ENCODE data around the gene SLIT3. TPM values are rescaled to one million over a fixed set of nuclear protein-coding genes. Genes with fewer than 3 reads are reported as not detected.

SLIT3 gene
- total RNA-seq, 2 experiments from 2014 or later = not detected

DNA sequence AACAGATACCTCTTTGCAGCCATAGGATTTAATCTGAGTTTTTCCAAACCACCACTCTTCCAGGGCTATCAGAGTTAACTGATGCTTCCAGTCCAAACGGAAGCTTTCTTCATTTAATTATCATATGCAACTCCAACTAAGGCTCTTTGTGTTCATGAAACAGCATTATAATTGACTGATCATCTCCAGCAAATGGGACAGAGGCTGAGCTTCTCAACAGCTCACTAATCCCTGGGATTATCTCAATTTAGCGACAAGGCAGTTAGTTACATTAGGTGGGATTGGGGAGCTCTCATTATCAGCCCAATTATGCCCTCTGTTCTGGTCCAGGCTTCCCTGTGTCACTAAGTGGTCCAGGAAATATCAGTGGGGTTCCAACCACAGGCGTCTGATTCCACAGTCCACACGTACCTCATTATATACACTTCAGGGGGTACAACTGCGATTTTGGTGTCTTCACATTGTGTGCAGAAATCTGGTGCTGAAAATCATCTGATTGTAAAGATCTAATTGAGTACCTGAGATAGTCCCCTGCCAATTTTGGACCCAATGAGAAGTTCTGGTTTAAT lies 408.2 kb downstream of the SLIT3 start:
- H3K4me3 ChIP-seq (ENCODE audit: low read length) = no peak overlapping the region
- no peaks in the 10 kb centered on the region for H3K27me3 ChIP-seq (ENCODE audit: control insufficient read depth in 1 of 2, insufficient read depth in 2 of 2, low read length in 2 of 2)
- H3K4me3 Mint-ChIP-seq = no peak overlapping the region
- H3K27ac ChIP-seq (ENCODE audit: low read depth in 1 of 2, low read length in 2 of 2) = no peak overlapping the region
- H3K9me3 Mint-ChIP-seq = no peaks in the 10 kb centered on the region
- ChIA-PET CTCF (no interaction called here), POLR2A (no interaction called here)
- no peaks in the 10 kb centered on the region for H3K36me3 ChIP-seq (ENCODE audit: insufficient read depth, low read length)
- H3K4me1 Mint-ChIP-seq (ENCODE audit: low read depth) = no peaks in the 10 kb centered on the region
- ATAC-seq (ENCODE audit: poor library complexity) = no peak
- intact Hi-C loops (cut with DNase I, micrococcal nuclease) = no loop called here
- no peak for DNase-seq
- no peak overlapping the region for H3K27ac Mint-ChIP-seq
- H3K36me3 Mint-ChIP-seq (ENCODE audit: low read depth) = no peaks in the 10 kb centered on the region
- H3K27me3 Mint-ChIP-seq = peaks cover 6% of the 10 kb centered on the region
- TF ChIP-seq, protein P1, sequence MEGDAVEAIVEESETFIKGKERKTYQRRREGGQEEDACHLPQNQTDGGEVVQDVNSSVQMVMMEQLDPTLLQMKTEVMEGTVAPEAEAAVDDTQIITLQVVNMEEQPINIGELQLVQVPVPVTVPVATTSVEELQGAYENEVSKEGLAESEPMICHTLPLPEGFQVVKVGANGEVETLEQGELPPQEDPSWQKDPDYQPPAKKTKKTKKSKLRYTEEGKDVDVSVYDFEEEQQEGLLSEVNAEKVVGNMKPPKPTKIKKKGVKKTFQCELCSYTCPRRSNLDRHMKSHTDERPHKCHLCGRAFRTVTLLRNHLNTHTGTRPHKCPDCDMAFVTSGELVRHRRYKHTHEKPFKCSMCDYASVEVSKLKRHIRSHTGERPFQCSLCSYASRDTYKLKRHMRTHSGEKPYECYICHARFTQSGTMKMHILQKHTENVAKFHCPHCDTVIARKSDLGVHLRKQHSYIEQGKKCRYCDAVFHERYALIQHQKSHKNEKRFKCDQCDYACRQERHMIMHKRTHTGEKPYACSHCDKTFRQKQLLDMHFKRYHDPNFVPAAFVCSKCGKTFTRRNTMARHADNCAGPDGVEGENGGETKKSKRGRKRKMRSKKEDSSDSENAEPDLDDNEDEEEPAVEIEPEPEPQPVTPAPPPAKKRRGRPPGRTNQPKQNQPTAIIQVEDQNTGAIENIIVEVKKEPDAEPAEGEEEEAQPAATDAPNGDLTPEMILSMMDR (IDR thresholded peaks at IDR 0.05) = no peak
- no peaks in the 10 kb centered on the region for H3K4me1 ChIP-seq (ENCODE audit: insufficient read depth, low read length)
- no peaks in the 10 kb centered on the region for H3K9me3 ChIP-seq (ENCODE audit: control insufficient read depth in 1 of 2, insufficient read depth in 1 of 2, low read length in 2 of 2)

DNA sequence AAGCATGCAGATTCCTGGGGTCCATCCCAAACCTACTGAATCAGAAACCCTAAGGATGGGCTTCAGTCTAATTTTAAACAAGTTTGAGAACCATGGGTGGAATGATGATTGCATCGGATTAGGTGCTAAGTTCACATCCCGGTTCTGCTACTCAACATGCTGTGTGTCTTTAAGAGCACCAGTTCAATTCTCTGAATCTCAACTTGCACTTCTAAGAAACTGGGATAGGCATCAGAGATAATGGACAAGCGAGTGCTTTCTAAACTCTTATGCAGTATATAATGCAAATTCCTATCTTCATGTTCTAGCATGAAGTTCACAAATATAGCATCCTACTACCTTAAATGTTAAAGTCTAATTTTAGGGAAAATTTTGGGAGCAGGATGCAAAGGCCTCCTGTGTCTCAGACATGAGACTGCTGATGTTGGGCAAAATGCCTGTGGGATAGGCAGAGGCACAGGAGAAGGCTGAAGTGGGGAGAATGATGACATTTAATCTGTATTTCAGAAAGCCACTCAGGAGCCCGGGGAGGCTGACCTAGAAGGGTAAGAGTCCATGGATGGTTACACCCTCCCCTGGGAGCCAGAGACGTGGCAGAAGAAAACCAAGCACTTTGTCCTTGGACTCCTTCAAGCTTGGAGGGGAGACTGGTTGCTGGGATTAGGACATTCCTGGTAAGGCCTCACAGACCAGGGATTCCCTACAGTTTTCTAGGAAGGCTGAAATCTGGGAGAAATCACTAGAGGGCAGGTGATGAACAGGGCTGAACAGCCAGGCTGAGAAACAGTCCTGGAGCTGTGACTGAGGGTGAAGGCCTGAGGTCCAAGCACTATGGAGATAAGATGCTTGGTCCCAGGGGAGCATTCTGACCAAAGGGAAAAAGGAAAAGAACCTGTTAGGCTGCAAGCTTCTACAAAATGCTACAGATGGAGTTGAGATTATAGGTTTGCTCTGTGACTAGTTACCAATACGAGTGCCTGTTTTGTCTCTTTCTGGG lies 409.8 kb downstream of the SLIT3 start:
- H3K4me3 Mint-ChIP-seq = no peak overlapping the region
- no peaks in the 10 kb centered on the region for H3K36me3 Mint-ChIP-seq (ENCODE audit: low read depth)
- Histone ChIP-seq H3K9me3 (ENCODE audit: control insufficient read depth in 1 of 2, insufficient read depth in 1 of 2, low read length in 2 of 2) (no peaks in the 10 kb centered on the region), H3K4me1 (ENCODE audit: insufficient read depth, low read length) (no peaks in the 10 kb centered on the region), H3K27ac (ENCODE audit: low read depth in 1 of 2, low read length in 2 of 2) (no peak overlapping the region), H3K36me3 (ENCODE audit: insufficient read depth, low read length) (no peaks in the 10 kb centered on the region), H3K27me3 (ENCODE audit: control insufficient read depth in 1 of 2, insufficient read depth in 2 of 2, low read length in 2 of 2) (peaks cover 0 to 4% of the 10 kb centered on the region in 2 experiments), H3K4me3 (ENCODE audit: low read length) (no peak overlapping the region)
- ATAC-seq (ENCODE audit: poor library complexity) (no peak), DNase-seq (no peak)
- no peak overlapping the region for H3K27ac Mint-ChIP-seq
- H3K4me1 Mint-ChIP-seq (ENCODE audit: low read depth) = no peaks in the 10 kb centered on the region
- ChIA-PET POLR2A (no interaction called here), CTCF (no interaction called here)
- H3K9me3 Mint-ChIP-seq = no peaks in the 10 kb centered on the region
- peaks cover 6% of the 10 kb centered on the region for H3K27me3 Mint-ChIP-seq
- intact Hi-C loops (cut with DNase I, micrococcal nuclease) = no loop called here
- TF ChIP-seq, protein P1 (IDR thresholded peaks at IDR 0.05) = no peak

DNA sequence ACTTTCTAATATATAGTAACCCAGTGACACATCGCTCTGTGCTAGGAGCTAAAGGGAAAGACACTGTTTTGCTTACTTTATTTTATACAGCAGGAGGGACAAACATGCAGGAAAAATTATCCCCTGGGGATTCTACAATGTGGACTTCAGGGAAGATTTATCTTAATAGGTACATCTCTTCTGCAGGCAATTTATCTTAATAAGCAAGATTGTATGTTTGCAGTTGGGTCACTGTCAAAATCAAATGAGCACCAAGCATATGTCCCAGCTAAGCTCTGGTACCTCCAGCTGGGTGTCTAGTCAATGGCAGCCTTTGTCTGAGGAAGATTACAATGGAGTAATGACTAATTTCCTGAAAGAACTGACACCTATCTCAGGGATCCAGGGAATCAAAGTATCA lies 411.9 kb downstream of the SLIT3 start:
- Histone ChIP-seq H3K36me3 (ENCODE audit: insufficient read depth, low read length) (no peaks in the 10 kb centered on the region), H3K27me3 (ENCODE audit: control insufficient read depth in 1 of 2, insufficient read depth in 2 of 2, low read length in 2 of 2) (peaks cover 0 to 4% of the 10 kb centered on the region in 2 experiments), H3K9me3 (ENCODE audit: control insufficient read depth in 1 of 2, insufficient read depth in 1 of 2, low read length in 2 of 2) (no peaks in the 10 kb centered on the region), H3K4me3 (ENCODE audit: low read length) (no peak overlapping the region), H3K27ac (ENCODE audit: low read depth in 1 of 2, low read length in 2 of 2) (no peak overlapping the region), H3K4me1 (ENCODE audit: insufficient read depth, low read length) (no peaks in the 10 kb centered on the region)
- no peak overlapping the region for H3K4me3 Mint-ChIP-seq
- ATAC-seq (ENCODE audit: poor library complexity) (no peak), DNase-seq (no peak)
- no peaks in the 10 kb centered on the region for H3K9me3 Mint-ChIP-seq
- ChIA-PET POLR2A (no interaction called here), CTCF (no interaction called here)
- H3K27ac Mint-ChIP-seq = no peak overlapping the region
- TF ChIP-seq, protein P1 (IDR thresholded peaks at IDR 0.05) = no peak
- H3K36me3 Mint-ChIP-seq (ENCODE audit: low read depth) = no peaks in the 10 kb centered on the region
- intact Hi-C loops (cut with DNase I, micrococcal nuclease) = no loop called here
- H3K27me3 Mint-ChIP-seq = no peaks in the 10 kb centered on the region
- H3K4me1 Mint-ChIP-seq (ENCODE audit: low read depth) = no peaks in the 10 kb centered on the region
